WI38 (cell line): ENCODE data around the gene RTN4RL1.

Source experiments
- H3K4me3 ChIP-seq: 2 replicates; pipeline ENCODE4 v1.5.1; 2011; ENCODE audit warnings: low read depth, mild to moderate bottlenecking, control low read depth, low read length
- CTCF ChIP-seq: IDR thresholded peaks from 2 replicates; pipeline ENCODE4 v1.5.1; 2012; ENCODE audit warnings: low read depth, mild to moderate bottlenecking, control low read depth, low read length

The RTN4RL1 gene

GRCh38 chr17:1999557-2000251 lies 25.4 kb downstream of the RTN4RL1 start:
- TF ChIP-seq CTCF: no peak

GRCh38 chr17:1997927-1998742 lies 27.0 kb downstream of the RTN4RL1 start:
- TF ChIP-seq CTCF: no peak
- H3K4me3 ChIP-seq: no peak overlapping the region

More at GRCh38 chr17:1999557-2000251, 25.4 kb downstream of the RTN4RL1 start:
- no peak overlapping the region for H3K4me3 ChIP-seq

GRCh38 chr17:1997289-1997926 lies 27.7 kb downstream of the RTN4RL1 start:
- no peak overlapping the region for H3K4me3 ChIP-seq
- no peak for TF ChIP-seq CTCF

GRCh38 chr17:1996800-1997288 lies 28.3 kb downstream of the RTN4RL1 start:
- no peak for TF ChIP-seq CTCF
- H3K4me3 ChIP-seq: no peak overlapping the region

GRCh38 chr17:1995907-1996799 lies 29.0 kb downstream of the RTN4RL1 start:
- H3K4me3 ChIP-seq: no peak overlapping the region
- TF ChIP-seq CTCF: no peak

- H3K4me3 ChIP-seq: no peak overlapping the region
These were observed 29.7 kb downstream of the RTN4RL1 start for GRCh38 chr17:1995321-1995892.

More at GRCh38 chr17:1995321-1995892, 29.7 kb downstream of the RTN4RL1 start:
- TF ChIP-seq CTCF: no peak
